HepG2 (cell line): Measurements from ENCODE around the gene SLIT3.

Experiments used
- E2F2 ChIP-seq: sonication (generic); formaldehyde crosslinking; IDR thresholded peaks from 2 replicates; pipeline ENCODE4 v1.4.0; 2020; ENCODE audit warnings: missing genetic modification reagents, borderline replicate concordance
- NFATC3 ChIP-seq: sonication (generic); formaldehyde crosslinking; IDR thresholded peaks from 2 replicates; pipeline ENCODE4 v1.5.1; 2020; ENCODE audit warnings: mild to moderate bottlenecking, missing genetic modification reagents
- ZFP91 ChIP-seq: sonication (generic); formaldehyde crosslinking; IDR thresholded peaks from 2 replicates; pipeline ENCODE4 v1.9.0; 2022; ENCODE audit warnings: missing genetic modification reagents, mild to moderate bottlenecking, borderline replicate concordance
- ZNF567 ChIP-seq: sonication (generic); formaldehyde crosslinking; IDR thresholded peaks from 2 replicates; pipeline ENCODE4 v1.8.1; 2023; ENCODE audit warnings: mild to moderate bottlenecking, missing genetic modification reagents, borderline replicate concordance

- TF ChIP-seq E2F2 (CRISPR knock-in tag) = no peak
- TF ChIP-seq ZFP91 (CRISPR knock-in tag) = no peak
- TF ChIP-seq ZNF567 = no peak
- TF ChIP-seq NFATC3 (CRISPR knock-in tag) = no peak
These were observed 230.5 kb downstream of the SLIT3 start for GRCh38 chr5:169070413-169070812.
